ENCODE measurements around the gene LKAAEAR1.

- no peak for TF ChIP-seq POLR2A (IDR thresholded peaks at IDR 0.05)
- no peak for TF ChIP-seq CTCF (IDR thresholded peaks at IDR 0.05)
Measured at GRCh38 chr20:64047968-64048401, 36.2 kb downstream of the LKAAEAR1 start.
